ENCODE data around the gene MAPKBP1.

Gene MAPKBP1

DNA sequence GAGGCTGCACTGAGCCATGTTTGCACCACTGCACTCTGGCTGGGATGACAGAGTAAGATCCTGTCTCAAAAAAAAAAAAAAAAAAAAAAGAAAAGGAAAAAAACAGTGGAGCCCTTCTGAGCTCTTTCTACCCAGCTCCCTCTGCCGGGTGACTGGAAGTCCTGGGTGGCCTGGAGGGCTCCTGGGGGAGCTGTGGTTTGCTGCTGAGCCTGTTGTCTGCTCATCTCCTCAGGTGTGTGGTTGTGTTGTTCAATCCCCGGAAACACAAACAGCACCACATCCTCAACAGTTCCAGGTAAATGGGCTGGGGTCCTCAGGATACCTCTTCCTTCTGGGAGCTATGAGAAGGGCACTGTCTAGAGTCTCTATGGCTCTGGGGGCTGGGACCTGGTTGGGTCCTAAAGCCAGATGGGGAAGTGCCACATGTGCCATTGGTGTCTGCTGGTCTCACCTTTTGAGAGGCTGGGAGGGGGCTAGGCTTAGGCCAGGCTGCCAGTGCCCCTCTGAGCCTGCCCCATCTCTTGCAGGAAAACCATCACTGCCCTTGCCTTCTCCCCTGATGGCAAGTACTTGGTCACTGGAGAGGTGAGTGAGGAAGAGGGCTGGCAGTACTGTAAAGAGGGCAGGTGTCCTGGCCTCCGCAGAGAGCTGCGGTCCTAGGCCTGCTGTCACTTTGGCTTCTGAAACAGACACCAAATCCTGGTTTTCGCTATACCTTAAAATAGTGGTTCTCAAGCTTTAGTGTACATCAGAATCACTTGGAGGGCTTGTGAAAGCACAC lies 36.6 kb downstream of the MAPKBP1 start:
- TF ChIP-seq, protein P1, sequence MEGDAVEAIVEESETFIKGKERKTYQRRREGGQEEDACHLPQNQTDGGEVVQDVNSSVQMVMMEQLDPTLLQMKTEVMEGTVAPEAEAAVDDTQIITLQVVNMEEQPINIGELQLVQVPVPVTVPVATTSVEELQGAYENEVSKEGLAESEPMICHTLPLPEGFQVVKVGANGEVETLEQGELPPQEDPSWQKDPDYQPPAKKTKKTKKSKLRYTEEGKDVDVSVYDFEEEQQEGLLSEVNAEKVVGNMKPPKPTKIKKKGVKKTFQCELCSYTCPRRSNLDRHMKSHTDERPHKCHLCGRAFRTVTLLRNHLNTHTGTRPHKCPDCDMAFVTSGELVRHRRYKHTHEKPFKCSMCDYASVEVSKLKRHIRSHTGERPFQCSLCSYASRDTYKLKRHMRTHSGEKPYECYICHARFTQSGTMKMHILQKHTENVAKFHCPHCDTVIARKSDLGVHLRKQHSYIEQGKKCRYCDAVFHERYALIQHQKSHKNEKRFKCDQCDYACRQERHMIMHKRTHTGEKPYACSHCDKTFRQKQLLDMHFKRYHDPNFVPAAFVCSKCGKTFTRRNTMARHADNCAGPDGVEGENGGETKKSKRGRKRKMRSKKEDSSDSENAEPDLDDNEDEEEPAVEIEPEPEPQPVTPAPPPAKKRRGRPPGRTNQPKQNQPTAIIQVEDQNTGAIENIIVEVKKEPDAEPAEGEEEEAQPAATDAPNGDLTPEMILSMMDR (conservative IDR thresholded peaks at IDR 0.05; ENCODE audit: low read depth): no peak
- no peak for DNase-seq (ENCODE audit: low spot score)
- CTCF ChIA-PET: interaction anchor here (0.6 to 5.2 kb wide), 8 partner anchors 8 to 1433 kb away, joined by 3 to 59 read pairs (median 4); partner anchors contain the start of gene MAPKBP1
- H3K27ac ChIP-seq: peak overlapping the region; percentile 64
- POLR2A ChIA-PET (ENCODE audit: low non-redundant PET): interaction anchor here (0.8 to 1.9 kb wide), 2 partner anchors 36 to 37 kb away, joined by 3 to 5 read pairs; no protein-coding TSS in a partner anchor

GRCh38 chr15:41811432-41812195 lies 37.3 kb downstream of the MAPKBP1 start:
- TF ChIP-seq, protein P1 (conservative IDR thresholded peaks at IDR 0.05; ENCODE audit: low read depth): peak; percentile 95
- ChIA-PET POLR2A (ENCODE audit: low non-redundant PET) (interaction anchor here (1.9 kb wide), 1 partner anchor 36 kb away, joined by 5 read pairs; no protein-coding TSS in a partner anchor), CTCF (interaction anchor here (0.6 to 5.2 kb wide), 12 partner anchors 8 to 349 kb away, joined by 3 to 59 read pairs (median 4); partner anchors contain the start of gene MAPKBP1)
- DNase-seq (ENCODE audit: low spot score): peak; percentile 79
- peak overlapping the region; percentile 64 for H3K27ac ChIP-seq

DNA sequence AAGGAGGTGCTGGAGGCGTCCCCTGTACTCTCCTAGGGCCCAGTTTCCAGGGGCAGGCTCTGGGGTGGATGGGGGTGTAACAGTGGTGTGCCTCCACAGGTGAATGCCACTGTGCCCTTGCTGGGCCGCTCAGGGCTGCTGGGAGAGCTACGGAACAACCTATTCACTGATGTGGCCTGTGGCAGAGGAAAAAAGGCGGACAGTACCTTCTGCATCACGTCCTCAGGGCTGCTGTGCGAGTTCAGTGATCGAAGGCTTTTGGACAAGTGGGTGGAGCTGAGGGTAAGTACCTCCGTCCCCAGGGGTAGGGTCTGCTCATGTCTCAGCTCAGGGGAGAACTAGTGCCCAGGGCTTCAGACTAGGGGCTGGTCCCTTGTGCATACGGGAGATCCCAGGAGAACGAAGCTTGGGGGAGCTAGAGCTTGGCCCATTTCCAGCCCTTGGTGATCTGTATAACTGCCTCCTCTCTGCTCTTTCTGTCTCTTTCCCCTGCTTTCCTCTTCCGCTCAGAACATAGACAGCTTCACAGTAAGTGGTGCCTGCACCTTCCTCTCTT lies 38.6 kb downstream of the MAPKBP1 start:
- ChIA-PET POLR2A (ENCODE audit: low non-redundant PET) (no interaction called here), CTCF (interaction anchor here (5.2 kb wide), 1 partner anchor 40 kb away, joined by 59 read pairs; the partner anchor contains the start of gene MAPKBP1)
- peak overlapping the region; percentile 4; the same call in 1 of the 2 replicates for H3K27ac ChIP-seq
- no peak for DNase-seq (ENCODE audit: low spot score)
- TF ChIP-seq, protein P1 (conservative IDR thresholded peaks at IDR 0.05; ENCODE audit: low read depth): no peak

- TF ChIP-seq, protein P1 (conservative IDR thresholded peaks at IDR 0.05; ENCODE audit: low read depth): no peak
- ChIA-PET POLR2A (ENCODE audit: low non-redundant PET) (no interaction called here), CTCF (interaction anchor here (5.2 kb wide), 1 partner anchor 40 kb away, joined by 59 read pairs; the partner anchor contains the start of gene MAPKBP1)
- H3K27ac ChIP-seq: peak overlapping the region; percentile 4; the same call in 1 of the 2 replicates
- DNase-seq (ENCODE audit: low spot score): no peak
These were observed 39.1 kb downstream of the MAPKBP1 start for GRCh38 chr15:41813426-41813825.

GRCh38 chr15:41814534-41814933 lies 40.2 kb downstream of the MAPKBP1 start:
- H3K27ac ChIP-seq: no peak overlapping the region
- TF ChIP-seq, protein P1 (conservative IDR thresholded peaks at IDR 0.05; ENCODE audit: low read depth): no peak
- DNase-seq (ENCODE audit: low spot score): no peak
- POLR2A ChIA-PET (ENCODE audit: low non-redundant PET): no interaction called here
- CTCF ChIA-PET: interaction anchor here (0.6 kb wide), 1 partner anchor 24 kb away, joined by 4 read pairs; no protein-coding TSS in a partner anchor

DNA sequence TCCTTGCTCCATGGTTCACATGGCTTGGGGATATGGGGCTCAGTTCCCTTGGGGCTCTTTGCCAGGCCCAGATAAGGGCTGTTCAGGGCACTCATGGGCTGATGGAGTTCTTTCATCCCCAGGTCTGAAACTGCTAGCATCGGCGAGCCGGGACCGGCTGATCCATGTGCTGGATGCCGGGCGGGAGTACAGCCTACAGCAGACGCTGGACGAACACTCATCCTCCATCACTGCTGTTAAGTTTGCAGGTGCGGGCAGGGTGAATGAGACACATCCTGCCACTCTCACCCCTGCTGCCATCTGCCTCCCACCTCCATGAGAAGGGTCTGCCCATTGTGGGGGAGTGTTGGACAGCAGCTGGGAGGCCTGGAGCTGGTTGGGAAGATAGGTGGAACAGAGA lies 42.5 kb downstream of the MAPKBP1 start:
- ChIA-PET POLR2A (ENCODE audit: low non-redundant PET) (no interaction called here), CTCF (interaction anchor here (0.6 kb wide), 1 partner anchor 59 kb away, joined by 5 read pairs; no protein-coding TSS in a partner anchor)
- no peak for DNase-seq (ENCODE audit: low spot score)
- H3K27ac ChIP-seq: peak overlapping the region; percentile 12
- TF ChIP-seq, protein P1 (conservative IDR thresholded peaks at IDR 0.05; ENCODE audit: low read depth): no peak
